Fibroblast of lung (primary cell): ENCODE results near the gene NBR1. TPM values are rescaled to one million over a fixed set of nuclear protein-coding genes. Genes with fewer than 3 reads are reported as not detected.

ENCODE experiments used
- DNase-seq, 2 donors: peaks; one replicate each; pipeline versions ENCODE4 v3.0.0 to v3.0.0-alpha.2; 2010; ENCODE audit warnings: low read depth in 2 of 2
- H2AFZ ChIP-seq: 2 replicates; pipeline ENCODE4 v1.5.1; 2012; ENCODE audit warnings: low read length, control low read depth, inconsistent platforms
- H3K27ac ChIP-seq: 2 replicates; pipeline ENCODE4 v1.5.1; 2011; ENCODE audit warnings: low read length, control low read depth; ENCODE audit not compliant: insufficient read depth
- H3K27me3 ChIP-seq: 2 replicates; pipeline ENCODE4 v1.5.1; 2011; ENCODE audit warnings: mild to moderate bottlenecking, low read length; ENCODE audit not compliant: control insufficient read depth, insufficient read depth
- H3K36me3 ChIP-seq: 2 replicates; pipeline ENCODE4 v1.5.1; 2011; ENCODE audit warnings: low read length; ENCODE audit not compliant: control insufficient read depth, insufficient read depth
- H3K4me1 ChIP-seq: 2 replicates; pipeline ENCODE4 v1.5.1; 2011; ENCODE audit warnings: low read length; ENCODE audit not compliant: control insufficient read depth, insufficient read depth; ENCODE audit errors: extremely low read depth
- H3K4me2 ChIP-seq: 2 replicates; pipeline ENCODE4 v1.5.1; 2011; ENCODE audit warnings: low read length, control low read depth; ENCODE audit not compliant: insufficient read depth; ENCODE audit errors: extremely low read depth
- H3K4me3 ChIP-seq, 4 experiments: fragments of 200-600 bp in 1 of 4; sonication (generic) in 1 of 4; replicated peaks in 1 of 4; 2 replicates each; pipeline ENCODE4 v1.5.1; 2011 to 2016; ENCODE audit warnings: low read length in 4 of 4, low read depth in 3 of 4, mild to moderate bottlenecking in 3 of 4, control low read depth in 2 of 4, inconsistent platforms in 1 of 4, mixed read lengths in 1 of 4; ENCODE audit not compliant: insufficient read depth in 1 of 4; ENCODE audit errors: control extremely low read depth in 1 of 4
- H3K79me2 ChIP-seq: 2 replicates; pipeline ENCODE4 v1.5.1; 2012; ENCODE audit warnings: mild to moderate bottlenecking, low read length, inconsistent platforms; ENCODE audit not compliant: control insufficient read depth, insufficient read depth
- H3K9ac ChIP-seq: 2 replicates; pipeline ENCODE4 v1.5.1; 2011; ENCODE audit warnings: mild to moderate bottlenecking, low read length, control low read depth; ENCODE audit not compliant: insufficient read depth
- H3K9me3 ChIP-seq: 2 replicates; pipeline ENCODE4 v1.5.1; 2012; ENCODE audit warnings: low read depth, low read length; ENCODE audit not compliant: control insufficient read depth, insufficient read depth
- H4K20me1 ChIP-seq: 2 replicates; pipeline ENCODE4 v1.5.1; 2011; ENCODE audit warnings: low read length; ENCODE audit not compliant: control insufficient read depth, insufficient read depth; ENCODE audit errors: extremely low read depth
- CTCF ChIP-seq, 2 donors: IDR thresholded peaks in 1 of 2; conservative IDR thresholded peaks in 1 of 2; 1 replicate in 1 of 2; 2 replicates in 1 of 2; pipeline ENCODE4 v1.5.1; 2011 to 2012; ENCODE audit warnings: low read length in 2 of 2, control low read depth in 1 of 2, inconsistent platforms in 1 of 2, low read depth in 1 of 2, mild to moderate bottlenecking in 1 of 2
- EZH2 ChIP-seq: IDR thresholded peaks from 2 replicates; pipeline ENCODE4 v1.5.1; 2012; ENCODE audit warnings: low read length, control low read depth, mild to moderate bottlenecking; ENCODE audit errors: missing control alignments
- polyA plus RNA-seq, 2 donors: library from polyadenylated mRNA; depleted of rRNA in 1 of 2; stranded (reverse) in 1 of 2; unstranded in 1 of 2; fragments of >200 nt; gene quantifications; 2 replicates each; pipeline ENCODE4 v1.2.1, GENCODE V29; 2011 to 2012; ENCODE audit warnings: missing spikeins in 1 of 2
- total RNA-seq: library from RNA; depleted of rRNA; stranded (reverse); fragments of >200 nt; gene quantifications from 2 replicates; pipeline ENCODE4 v1.2.1, GENCODE V29; 2014

NBR1 gene
- total and polyA plus RNA-seq, 2 donors (not counting 1 experiment from before 2014, with no cell fraction given) = 91.8 to 134 TPM

GRCh38 chr17:43169561-43170139 is 1.4 kb upstream of the NBR1 start:
- Histone ChIP-seq H3K9ac (peak overlapping the region; percentile 74), H4K20me1 (no peaks in the 10 kb centered on the region), H2AFZ (peak overlapping the region; percentile 44), H3K9me3 (no peaks in the 10 kb centered on the region), H3K4me3 (peak overlapping the region; percentile 56 to 94 (median 81)), H3K36me3 (no peaks in the 10 kb centered on the region), H3K4me2 (peak overlapping the region; percentile 80), H3K4me1 (peaks cover 2% of the 10 kb centered on the region), H3K27ac (peak overlapping the region; percentile 99), H3K27me3 (no peaks in the 10 kb centered on the region), H3K79me2 (peaks cover 14% of the 10 kb centered on the region)
- DNase-seq = peak; percentile 0 to 63
- TF ChIP-seq CTCF (conservative IDR thresholded peaks at IDR 0.05 in 1 of 2, IDR thresholded peaks at IDR 0.05 in 1 of 2; ENCODE audit: low read depth in 1 of 2, low read length in 2 of 2) (no peak), EZH2 (no peak)

DNA sequence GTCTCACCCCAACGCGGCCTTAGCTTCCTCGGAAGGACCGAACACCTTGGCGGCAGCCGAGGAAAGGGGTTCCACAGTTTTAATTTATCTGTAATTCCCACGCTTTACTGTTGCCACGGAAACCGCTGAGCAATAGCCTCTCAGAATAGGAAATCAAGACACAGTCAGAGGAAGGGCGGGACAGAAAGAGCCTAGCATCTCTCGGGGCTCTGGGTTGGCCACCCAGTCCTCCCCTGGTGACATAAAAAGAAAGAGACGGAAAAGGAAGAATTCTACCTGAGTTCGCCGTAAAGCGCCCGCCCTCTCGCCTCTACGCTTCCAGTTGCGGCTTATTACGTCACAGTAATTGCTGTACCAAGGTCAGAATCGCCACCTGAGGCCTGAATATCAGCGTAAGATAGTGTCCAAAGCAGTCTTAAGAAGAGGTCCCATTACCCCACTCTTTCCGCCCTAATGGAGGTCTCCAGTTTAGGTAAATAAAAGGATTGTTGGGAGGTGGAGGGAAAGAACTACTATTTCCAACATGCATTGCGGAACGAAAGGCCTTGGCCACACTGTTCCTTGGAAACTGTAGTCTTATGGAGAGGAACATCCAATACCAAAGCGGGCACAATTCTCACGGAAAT is 761 bp upstream of the NBR1 start:
- peak overlapping the region; percentile 80 for H3K4me2 ChIP-seq
- no peaks in the 10 kb centered on the region for H3K27me3 ChIP-seq
- H2AFZ ChIP-seq = peak overlapping the region; percentile 50
- no peaks in the 10 kb centered on the region for H4K20me1 ChIP-seq
- peak overlapping the region; percentile 99 for H3K27ac ChIP-seq
- TF ChIP-seq CTCF (conservative IDR thresholded peaks at IDR 0.05 in 1 of 2, IDR thresholded peaks at IDR 0.05 in 1 of 2; ENCODE audit: low read depth in 1 of 2, low read length in 2 of 2) (no peak), EZH2 (no peak)
- H3K4me1 ChIP-seq = peaks cover 4% of the 10 kb centered on the region
- peaks cover 14% of the 10 kb centered on the region for H3K79me2 ChIP-seq
- peak; percentile 95 to 97 for DNase-seq
- H3K36me3 ChIP-seq = no peaks in the 10 kb centered on the region
- peak overlapping the region; percentile 74 for H3K9ac ChIP-seq
- H3K4me3 ChIP-seq = peak overlapping the region; percentile 56 to 94 (median 81)
- no peaks in the 10 kb centered on the region for H3K9me3 ChIP-seq

DNA sequence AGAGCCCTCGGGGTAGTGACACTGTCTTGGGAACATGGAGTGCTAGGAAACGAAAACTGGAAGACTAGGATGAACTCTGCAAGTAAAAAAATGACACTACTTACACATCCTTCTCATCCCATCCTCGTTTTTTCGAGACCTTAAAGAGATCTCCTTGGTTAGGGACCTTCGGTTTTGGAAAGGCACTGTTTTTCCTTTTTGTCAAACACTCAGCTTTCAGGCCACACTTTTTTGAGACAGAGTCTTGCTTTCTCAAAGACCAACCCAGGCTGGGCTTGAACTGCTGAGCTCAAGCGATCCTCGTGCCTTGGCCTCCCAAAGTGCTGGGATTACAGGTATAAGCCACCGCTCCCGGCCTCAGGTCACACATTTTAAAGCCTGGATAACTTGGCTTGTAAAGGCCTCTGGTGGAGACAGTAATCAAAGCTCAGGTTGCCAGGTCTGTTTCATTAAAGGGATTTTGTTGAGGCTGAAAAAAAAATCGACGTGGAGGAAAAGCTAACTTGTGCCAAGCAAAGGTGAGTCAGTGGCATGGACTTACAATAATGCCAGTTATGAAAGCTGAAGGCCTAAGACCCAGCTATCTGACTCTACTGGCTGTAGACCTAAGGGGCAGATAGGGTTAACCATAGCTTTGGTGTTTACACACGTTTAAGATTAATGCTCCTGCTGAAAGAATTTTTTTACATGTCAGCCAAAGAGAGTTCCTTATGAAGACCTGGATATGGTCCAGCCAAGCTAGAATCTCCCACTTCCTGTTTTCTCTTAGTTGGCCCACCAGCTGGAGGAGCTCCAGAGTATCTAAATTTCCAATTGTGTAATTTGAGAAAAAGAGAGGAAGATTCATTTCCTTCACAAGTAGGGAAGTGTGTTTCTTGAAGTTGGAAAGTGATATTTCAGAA is 823 bp downstream of the NBR1 start:
- Histone ChIP-seq H3K4me2 (peak overlapping the region; percentile 97), H4K20me1 (no peaks in the 10 kb centered on the region), H3K36me3 (peaks cover 6% of the 10 kb centered on the region), H3K9ac (peak overlapping the region; percentile 88), H3K79me2 (peaks cover 14% of the 10 kb centered on the region), H3K4me3 (peak overlapping the region; percentile 56 to 94 (median 81)), H3K27me3 (no peaks in the 10 kb centered on the region), H3K4me1 (peaks cover 11% of the 10 kb centered on the region), H3K9me3 (no peaks in the 10 kb centered on the region), H2AFZ (no peak overlapping the region), H3K27ac (peak overlapping the region; percentile 99)
- peak; percentile 92 to 96 for DNase-seq
- TF ChIP-seq CTCF (conservative IDR thresholded peaks at IDR 0.05 in 1 of 2, IDR thresholded peaks at IDR 0.05 in 1 of 2; ENCODE audit: low read depth in 1 of 2, low read length in 2 of 2) (peak; percentile 35 to 39), EZH2 (no peak)
